ENCODE data around the gene AGTRAP.

The AGTRAP gene

DNA sequence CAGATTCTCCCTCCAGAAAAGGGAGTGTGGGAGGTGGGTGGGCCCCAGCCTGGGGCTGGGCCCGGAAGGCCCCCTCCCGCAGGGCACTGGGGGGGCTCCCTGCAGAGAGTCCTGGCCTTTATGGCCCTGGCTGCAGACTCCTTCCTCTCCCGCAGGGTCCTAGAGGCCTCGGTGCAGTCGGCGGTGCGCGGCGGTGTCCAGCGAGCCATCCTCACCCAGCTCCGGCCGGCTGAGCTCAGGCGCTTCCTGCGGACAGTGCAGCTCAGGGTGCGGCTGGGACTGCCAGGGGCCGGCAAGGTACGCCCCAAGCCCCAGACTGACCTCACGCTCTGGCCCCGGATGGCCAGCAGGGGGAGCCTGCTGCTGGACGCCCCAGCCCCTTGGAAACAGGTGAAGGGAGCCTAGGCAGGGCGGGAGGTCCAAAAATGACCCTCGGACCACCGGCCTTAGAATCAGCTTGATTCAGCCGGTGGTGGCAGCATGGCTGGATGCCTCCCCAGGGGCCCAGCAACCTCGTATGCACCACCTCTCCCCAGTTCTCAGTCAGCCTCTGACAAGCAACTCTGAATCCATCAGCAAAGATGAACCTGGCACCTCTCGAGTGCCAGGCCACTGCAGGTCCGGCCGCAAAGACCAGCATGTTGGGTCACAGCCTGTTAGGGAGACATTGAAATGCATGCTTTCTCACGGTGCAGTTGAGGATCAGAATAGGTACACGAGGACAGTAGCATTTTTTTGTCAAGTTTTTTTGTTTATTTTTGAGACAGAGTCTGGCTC lies 49.2 kb downstream of the AGTRAP start:
- DNase-seq (ENCODE audit: low read depth): no peak

DNA sequence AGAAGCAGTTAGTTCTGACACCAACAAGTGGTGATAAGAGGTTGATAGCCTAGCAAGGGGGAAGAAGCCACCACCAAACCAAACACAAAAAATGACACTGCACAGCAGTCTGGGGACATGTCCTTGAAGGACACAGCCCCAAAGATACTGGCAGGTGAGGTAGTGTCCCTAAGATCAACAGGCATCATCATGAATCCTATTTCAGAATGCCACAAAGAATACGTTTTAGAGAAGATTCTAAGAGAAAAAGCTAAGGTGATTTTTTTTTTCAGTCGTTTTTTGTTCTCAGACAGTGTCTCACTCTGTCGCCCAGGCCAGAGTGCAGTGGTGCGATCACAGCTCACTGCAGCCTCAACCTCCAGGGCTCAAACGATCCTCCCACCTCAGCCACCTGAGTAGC lies 50.2 kb downstream of the AGTRAP start:
- DNase-seq (ENCODE audit: low read depth): no peak

DNA sequence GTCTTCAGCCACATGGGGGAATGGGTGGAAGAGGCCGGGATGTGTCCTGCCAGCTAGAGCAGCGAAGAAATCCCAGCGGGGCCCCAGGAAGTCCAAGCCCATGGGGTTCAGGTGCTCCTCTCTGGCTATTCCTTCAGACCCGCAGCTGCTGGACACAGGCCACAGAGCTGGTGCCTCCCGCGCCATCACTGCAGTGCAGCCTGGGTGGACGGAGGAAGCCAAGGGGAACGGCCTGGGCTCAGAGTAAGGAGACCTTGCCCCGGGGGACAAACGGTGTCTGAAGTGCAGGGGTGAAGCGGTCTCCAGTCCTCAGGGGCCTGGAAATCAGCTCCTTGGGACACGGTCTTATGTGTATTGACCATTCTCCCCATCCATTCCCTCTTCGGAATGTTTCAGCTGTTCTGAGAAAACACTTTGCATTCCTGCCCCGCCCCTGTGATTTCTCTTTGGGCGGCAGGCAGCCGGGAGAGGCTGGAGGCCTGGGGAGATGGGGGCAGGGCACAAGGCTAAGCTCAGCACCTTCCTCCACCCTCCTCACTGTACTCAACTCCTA lies 51.4 kb downstream of the AGTRAP start:
- DNase-seq (ENCODE audit: low read depth): no peak

DNA sequence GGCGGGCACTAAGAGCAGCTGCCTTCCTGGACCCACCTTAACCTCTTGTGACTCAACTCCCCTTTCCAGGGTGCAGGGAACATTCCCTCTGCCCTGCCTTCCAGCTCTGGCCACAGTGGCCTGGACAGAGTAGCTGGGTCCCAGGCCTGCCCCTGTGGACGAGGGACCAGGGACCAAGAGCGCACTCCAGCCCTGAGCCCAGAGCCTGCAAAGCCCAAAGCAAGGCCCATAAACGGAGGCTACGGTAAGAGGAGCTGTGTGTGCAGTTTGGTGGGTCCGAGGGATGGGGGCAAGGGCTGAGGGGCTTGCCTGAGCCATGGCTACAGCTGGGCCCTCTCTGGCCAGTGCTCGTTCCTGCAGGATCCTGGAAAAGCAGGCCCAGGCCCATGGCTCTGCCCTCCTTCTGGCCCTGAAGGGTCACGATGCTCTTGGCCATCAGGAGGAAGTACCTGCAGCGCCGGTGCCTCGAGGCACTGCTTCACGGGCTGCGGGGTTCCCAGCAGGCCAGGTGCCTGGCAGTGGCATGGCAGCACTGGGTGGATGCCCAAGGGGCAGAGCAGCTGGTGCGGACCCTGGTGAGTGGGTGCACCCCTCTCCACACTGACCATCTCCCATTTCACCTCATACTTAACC lies 52.0 kb downstream of the AGTRAP start:
- no peak for DNase-seq (ENCODE audit: low read depth)

DNA sequence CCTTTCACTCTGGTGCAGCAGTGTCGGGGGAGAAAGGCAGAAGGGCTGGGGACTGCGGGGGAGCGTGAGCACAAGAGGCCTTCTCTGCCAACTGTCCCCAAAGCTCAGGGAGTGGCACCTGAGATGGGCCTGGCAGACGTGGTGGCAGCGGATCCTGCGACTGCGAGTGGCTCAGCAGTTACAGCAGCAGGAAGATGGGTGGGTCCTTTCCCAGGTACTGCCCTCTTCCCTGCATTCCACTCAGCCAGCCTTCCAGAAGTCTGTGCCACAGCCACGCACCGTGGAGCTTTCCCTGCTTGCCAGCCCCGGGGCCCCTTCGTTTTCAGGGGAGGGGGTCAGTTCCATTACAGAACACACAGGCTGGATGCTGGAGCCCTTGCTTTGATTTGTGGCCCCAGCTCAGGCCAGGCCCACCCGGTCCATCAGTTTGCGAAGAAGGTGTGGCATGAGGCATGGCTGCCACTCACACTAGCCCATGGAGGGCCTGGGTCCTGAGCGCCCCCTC lies 52.7 kb downstream of the AGTRAP start:
- DNase-seq (ENCODE audit: low read depth): no peak

DNA sequence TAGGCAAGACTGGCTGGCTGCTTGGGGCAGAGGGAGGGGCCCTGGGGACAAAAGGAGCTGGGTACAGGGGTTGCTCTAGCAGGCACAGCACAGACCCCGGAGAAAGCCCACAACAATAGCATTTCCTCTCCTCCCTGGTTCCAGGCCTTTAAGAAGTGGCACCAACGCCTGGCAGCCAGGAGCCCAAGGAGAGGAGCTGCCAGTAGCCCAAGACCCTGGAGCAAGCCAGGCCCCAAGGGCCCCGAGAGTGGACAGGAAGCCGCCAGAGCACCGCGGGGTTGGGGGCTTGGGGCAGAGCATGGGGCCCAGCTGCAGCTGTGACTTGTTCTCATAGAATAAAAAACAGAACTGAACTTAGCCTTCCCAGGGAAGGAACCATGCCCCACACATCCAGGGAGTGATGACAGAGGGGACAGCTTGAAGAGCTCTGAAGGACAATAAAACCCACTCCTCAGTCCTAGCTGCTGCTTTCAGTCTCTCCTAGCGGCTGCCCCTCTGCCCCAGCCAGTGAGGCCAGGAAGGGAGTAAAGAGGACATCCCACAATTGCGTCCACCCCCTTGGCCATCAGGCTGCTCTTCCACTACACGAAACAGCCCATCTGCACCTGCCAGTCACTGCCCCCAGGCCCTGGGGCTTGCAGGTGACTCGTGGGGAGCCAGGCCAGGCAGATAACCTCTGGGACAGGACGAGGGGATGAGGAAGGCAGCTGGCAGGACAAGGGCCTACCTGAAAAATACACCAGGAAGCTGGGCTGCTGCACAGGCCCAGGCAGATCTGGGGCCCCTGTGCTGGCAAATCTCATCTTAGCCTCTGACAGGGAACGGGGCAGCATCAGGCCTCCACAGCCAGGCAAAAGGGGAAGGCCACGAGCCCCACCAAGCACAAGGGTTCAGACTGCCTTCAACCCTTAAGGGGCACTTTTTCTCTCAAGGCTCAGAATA lies 53.5 kb downstream of the AGTRAP start:
- DNase-seq (ENCODE audit: low read depth): no peak

DNA sequence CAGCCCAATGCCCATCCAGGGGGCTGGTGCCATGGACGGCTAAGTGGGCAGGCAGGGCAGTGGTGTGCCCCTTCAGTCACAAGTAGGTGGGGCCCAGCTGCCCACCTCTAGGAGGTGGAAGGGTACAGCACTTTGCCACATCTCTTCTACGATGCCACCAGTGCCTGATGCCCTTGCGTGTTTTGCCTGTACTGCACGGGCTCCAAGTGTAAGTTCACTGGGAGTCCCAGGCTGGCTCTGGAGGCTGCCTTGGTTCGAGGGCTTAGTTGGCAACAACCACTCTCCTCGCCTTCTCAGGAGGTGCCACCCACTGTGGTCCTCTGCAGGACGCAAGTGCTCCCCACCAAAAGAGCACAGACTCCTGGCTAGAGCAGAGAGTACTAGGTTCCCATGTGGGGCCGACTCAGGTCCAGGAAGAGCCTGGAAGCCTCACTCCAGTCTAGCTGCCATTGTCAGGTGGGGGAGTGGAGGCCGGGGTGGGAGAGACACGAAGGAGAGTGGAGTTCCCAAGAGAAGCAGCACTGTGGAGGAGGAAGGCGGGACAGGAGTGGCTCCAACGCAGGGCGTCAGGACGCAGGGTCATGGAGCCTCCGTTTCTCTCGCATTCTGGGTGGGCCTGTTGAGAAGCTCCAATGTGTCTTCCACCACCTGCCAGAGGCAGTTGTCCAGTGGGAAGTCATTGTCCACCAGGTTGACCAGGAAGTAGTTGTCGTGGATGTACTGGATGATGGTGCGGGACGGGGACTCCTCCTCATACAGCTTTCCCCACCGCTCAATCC lies 54.4 kb downstream of the AGTRAP start:
- DNase-seq (ENCODE audit: low read depth): no peak

DNA sequence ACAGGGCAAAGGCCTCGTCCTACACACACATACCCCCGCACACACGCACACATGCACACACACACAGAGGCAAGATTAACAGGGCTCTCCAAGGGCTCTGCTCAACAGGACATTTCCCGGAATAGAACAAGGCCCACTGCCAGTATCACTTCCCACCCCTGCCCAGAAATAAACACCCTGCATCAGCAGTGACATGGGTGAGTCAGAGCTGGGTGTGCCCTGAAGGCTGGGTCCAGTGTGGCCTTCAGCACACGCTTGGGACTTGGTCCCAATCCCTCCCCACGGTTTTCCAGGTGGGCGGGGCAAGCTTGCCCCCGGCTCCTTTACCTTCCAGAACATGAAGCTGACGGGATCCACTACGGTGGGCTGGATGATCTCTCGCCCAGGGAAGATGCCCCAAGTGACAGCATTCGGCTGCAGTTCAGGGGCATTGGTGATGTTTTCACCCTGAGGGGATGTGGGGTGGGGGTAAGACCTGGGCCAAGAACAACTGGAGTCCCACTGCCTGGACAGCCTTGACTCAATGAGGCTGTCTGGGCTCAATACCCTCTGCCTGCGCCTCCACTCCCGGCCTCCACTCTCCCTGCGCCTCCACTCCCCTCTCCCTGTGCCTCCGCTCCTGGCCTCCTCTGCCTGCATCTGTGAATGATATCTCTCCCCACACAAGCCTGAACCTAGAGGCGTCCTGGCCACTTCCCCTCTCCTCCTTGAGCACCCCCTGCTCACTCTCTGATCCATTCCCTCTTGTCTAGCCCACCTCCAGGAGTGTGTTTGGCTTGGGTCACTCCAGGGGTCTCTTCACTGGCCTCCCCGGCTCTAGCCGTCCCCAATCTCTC lies 55.2 kb downstream of the AGTRAP start:
- no peak for DNase-seq (ENCODE audit: low read depth)

DNA sequence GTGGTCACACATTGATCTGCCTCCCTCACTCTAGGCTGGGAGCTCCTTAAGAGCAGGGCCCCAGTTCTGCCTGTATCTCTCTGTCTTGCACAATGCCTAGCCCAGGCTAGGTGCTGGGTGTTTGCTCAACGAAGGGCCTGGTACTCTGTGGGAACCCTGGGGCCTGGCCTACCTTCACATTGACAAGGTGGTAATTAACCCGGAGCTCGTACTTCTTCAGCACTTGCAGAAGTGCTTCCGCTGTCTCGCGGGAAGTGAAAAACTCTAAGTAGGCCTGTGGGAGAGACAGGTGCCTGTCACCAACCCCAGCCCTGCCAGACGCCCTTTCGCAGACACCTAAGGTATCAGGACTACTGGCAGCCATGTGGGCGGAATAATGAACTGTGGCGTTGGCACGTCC lies 56.2 kb downstream of the AGTRAP start:
- no peak for DNase-seq (ENCODE audit: low read depth)

DNA sequence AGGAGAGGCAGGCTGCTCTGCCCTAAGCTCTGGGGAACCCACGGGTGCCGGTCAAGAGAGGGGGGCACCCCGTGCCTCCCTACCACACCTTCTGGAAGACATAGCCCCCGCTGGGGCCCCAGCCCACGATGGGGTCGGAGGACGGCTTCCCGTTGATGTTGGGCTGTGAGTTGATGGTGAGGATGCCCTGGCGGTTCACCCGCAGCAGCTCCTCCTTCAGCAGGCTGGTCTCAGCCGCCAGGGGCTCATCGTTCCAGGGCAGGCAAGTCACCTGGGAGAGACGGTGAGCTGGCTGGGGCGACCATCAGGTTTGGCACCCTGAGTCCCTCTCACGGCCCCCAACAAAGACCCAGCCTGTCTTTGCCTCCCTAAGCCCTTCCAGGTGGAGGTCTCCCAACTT lies 57.9 kb downstream of the AGTRAP start:
- DNase-seq (ENCODE audit: low read depth): no peak

DNA sequence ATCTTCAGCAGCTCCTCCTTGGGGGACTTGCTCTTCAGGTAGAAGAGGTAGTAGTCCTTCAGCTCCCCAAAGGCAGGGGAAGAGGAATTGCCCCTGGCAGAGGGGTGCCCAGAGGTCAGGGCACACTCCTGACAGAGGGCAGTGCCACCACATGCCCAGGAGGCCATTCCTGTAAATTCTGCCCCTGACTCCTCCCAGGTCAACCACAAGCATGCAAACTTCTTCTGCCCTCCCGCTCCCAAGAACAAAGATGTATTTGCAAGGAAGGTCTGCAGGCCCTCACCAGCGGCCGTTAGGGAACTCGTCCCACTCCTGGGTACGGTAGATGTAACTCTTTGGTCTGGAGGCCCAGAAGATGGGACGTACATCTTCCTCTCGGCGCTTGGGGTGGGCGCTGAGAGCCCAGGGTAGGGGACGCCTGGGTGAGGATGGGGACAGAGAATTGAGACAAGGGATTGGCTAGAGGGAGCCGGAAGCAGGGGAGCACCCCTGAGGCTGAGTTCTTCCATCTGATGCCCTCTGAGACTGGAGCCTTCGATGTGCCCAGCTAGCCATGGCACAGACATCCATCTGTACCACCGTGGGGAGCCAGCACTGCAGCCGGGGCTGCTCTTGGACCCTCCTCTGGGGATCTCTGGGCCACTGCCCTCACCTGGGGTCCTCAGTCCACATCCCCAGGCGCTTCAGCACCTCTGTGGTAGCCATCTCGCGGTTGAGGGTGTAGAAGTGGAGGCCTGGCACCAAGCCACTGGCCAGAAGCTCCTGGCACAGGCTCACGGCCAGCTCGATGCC lies 58.7 kb downstream of the AGTRAP start:
- no peak for DNase-seq (ENCODE audit: low read depth)

DNA sequence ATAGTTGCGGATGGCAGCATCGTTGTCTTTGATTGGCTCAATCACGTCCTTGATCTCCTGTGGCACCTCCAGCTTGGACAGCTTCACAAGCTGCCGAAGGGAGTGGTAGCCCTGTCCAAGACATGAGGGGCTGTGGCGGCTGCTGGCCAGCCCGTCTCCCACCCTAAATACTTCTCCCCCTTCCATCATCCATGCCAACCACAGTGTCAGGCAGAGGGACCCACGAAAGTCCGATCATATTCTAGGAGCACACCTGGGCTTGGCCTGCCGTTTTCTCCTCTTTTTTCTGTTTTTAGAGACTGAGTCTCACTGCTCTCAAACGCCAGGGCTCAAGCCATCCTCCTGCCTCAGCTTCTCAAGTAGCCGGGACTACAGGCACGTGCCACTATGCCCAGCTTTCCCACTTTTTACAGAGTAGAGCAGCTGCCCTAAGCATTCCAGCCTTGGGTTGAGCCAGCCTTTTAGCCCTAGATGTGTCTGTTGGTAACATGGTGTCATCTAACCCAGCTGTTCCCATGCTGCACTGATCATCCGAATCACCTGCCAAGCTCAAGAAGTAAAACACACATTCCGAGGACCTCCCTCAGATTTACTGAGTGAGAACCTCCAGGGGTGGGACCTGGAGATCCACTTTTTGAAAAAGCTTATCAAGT lies 59.4 kb downstream of the AGTRAP start:
- no peak for DNase-seq (ENCODE audit: low read depth)

DNA sequence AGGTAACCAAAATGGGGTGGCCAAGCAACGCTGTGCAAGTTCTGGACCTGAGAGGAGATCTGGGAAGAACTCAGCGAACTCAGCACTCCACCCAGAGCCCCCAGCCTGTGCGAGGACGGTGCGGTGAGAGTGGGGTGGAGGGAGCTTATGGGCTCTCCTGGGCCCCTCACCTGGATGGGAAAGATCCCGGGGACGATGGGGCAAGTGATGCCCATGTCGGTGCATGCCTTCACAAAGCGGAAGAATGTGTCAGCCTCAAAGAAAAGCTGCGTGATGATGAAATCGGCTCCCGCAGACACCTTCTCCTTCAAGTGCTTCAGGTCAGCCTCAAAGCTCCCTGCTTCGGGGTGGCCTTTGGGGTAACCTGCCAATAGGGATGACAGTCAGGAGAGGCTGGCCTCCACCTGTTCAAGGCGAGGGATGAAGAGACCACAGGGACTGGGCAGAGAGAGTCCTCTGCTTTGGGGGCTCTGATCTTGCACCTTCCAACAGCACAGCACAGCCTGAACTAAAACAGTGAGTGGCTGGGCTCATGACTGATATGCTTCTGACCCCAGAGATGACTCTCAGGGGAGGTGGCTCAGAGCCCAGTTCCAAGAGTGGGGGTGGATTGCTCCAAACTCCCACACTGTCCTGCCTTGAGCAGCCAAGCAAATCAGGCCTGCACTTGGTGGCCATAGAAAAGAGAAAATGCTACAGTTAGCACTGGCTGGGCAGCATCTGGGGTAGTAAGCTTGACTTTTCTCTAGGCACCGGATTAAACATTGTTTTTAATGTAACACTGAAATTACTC lies 60.3 kb downstream of the AGTRAP start:
- DNase-seq (ENCODE audit: low read depth): no peak

DNA sequence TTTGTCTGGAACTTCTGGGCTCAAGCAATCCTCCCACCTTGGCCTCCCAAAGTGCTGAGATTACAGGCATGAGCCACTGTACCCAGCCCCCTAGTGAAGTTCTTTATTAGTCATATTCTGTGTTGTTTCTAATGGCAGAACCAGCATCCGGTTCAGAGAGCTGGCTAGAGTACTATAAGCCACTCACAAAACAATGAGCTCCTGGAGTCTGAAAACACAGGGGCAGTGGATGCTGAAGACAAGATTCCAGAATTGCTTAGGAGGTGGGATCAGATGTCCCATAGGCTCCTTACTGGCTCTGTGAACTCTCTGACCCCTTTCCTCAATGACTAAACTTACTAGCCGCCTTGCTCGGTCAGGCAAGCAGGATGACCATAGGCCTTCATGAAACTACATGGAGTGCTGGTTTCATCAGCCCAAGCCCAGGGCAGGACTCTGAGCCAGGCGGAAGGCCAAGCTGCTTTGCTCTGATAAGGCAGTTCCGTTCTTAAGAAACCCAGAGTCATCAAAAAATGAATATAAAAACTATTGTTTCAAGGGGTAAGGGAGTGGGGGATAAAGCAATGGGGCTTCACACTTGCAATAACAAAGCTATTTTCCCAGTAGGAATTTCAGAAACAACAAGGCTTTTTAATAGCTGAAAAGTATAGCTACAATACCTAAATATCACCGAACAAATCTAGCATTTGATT lies 61.7 kb downstream of the AGTRAP start:
- no peak for DNase-seq (ENCODE audit: low read depth)

DNA sequence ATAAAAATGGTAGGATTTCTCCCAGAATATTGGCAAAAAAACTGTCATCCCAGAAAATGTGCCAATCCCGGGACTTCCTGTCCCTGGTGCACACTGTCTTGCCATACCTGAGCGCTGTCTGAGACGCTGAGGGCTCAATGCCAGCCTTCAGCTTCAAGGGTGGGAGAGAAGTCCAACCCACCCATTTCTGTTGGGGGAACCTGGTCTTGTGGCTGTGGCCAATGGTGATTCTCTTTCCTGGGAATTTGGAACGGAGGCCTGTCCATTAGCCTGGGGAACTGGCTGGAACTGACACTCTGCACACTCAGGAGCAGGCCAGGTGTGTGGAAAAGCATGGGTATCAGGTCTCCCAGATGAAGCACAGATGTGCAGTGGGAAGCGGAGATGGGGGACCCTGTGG lies 63.2 kb downstream of the AGTRAP start:
- DNase-seq (ENCODE audit: low read depth): no peak

DNA sequence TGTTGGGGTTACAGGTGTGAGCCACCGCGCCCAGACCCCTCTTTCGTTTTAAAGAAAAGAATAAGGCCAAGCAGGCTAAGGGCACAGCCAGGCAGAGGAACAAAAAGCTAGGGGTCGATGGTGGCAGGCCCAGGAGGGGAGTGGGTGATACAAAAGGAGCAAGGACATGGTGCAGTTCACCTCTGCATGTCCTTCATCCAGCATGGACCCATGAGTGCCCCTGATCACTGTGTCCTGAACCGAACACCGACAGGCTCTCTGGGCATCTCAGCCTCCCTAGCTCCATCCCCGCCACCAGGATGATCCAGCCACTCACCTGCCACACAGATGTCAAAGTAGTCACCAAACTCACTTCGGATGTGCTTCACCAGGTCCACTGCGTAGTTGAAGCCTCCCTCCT lies 64.0 kb downstream of the AGTRAP start:
- DNase-seq (ENCODE audit: low read depth): no peak

DNA sequence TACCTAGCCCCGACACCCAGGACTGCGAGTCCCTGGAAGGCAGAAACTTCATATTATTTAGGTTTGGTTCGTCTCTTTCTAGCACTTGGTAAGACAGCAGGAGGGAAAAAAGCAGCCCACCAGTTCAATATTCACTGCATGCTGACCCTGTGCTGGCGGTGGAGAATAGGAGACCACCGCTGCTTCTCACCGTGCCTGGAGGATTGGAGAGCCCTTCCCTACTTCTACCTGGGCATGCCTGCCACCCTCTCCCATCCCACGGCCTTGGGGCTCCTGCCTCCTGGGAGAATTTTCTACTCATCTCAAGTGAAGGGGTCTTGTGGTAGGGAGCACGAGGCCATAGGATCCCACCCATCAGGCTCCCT lies 64.4 kb downstream of the AGTRAP start:
- no peak for DNase-seq (ENCODE audit: low read depth)

Measured in stimulated activated CD8-positive, alpha-beta memory T cell treated with anti-CD3 and anti-CD28 coated beads, Interleukin-12 subunit alpha, Interleukin-12 subunit beta, amount 100 ng/mL, for 1 hour (primary cell).